HepG2 (cell line): Measurements from ENCODE around the gene VEZT. TPM values are rescaled to one million over a fixed set of nuclear protein-coding genes. Genes with fewer than 3 reads are reported as not detected.
"Not testable (repeated sequence)": the region's sequence is repeated elsewhere in the genome, so short reads cannot be mapped to it uniquely, and the experiment has no call there.

Experiments used
- ATAC-seq: fragments of 200-7000 bp; cut with Tn5 transposase; 3 replicates; pipeline ENCODE4 v1.9.1; 2020; ENCODE audit warnings: mild to moderate bottlenecking, moderate library complexity
- BruUV-seq: library from RNA; stranded (reverse); fragments of 400-500 nt; replicated peaks from 2 replicates; lab custom pipeline; 2021; lab: Mats Ljungman, UMichigan
- CTCF ChIA-PET: fragments of 300-600 bp; formaldehyde crosslinking; extraction: SDS; loops from one replicate; lab custom pipeline; 2021; ENCODE audit warnings: low total read pairs, inconsistent platforms, low intra/inter-chr PET ratio; lab: Yijun Ruan, JAX
- POLR2A ChIA-PET: fragments of 350-600 bp; sonication (Branson Sonifier 250); formaldehyde crosslinking; loops from one replicate; lab custom pipeline; 2020; ENCODE audit warnings: antibody characterized with exemption, inconsistent platforms; lab: Yijun Ruan, JAX
- DNase-seq: peaks from one replicate; pipeline ENCODE4 v3.0.0-alpha.2; 2015; ENCODE audit warnings: low spot score
- FAIRE-seq: peaks from 3 replicates; lab custom pipeline; 2011; peaks lifted over from hg19 to GRCh38; lab: Jason Lieb, UNC
- H2AFZ ChIP-seq: one replicate; pipeline ENCODE4 v1.6.1; 2011; ENCODE audit warnings: low read length, inconsistent platforms
- H3K27ac ChIP-seq: fragments of 300-600 bp; 3 replicates; pipeline ENCODE4 v1.8.0; 2011; ENCODE audit warnings: mixed run types, mild to moderate bottlenecking, mixed read lengths, low read length, inconsistent platforms; ENCODE audit not compliant: insufficient read depth; ENCODE audit errors: extremely low read length
- H3K27me3 ChIP-seq, 2 experiments: fragments of 200-600 bp in 1 of 2; 2 replicates in 1 of 2; 3 replicates in 1 of 2; pipeline versions ENCODE4 v1.6.0 to v1.8.0; 2011; ENCODE audit warnings: low read length in 2 of 2, mild to moderate bottlenecking in 2 of 2, moderate library complexity in 2 of 2, inconsistent platforms in 1 of 2; ENCODE audit not compliant: insufficient read depth in 2 of 2, control insufficient read depth in 1 of 2
- H3K36me3 ChIP-seq, 2 experiments: fragments of 200-600 bp in 1 of 2; replicated peaks in 1 of 2; 2 replicates in 1 of 2; 3 replicates in 1 of 2; pipeline versions ENCODE4 v1.5.1 to v1.8.0; 2011; ENCODE audit warnings: low read length in 2 of 2, inconsistent platforms in 1 of 2; ENCODE audit not compliant: insufficient read depth in 2 of 2, control insufficient read depth in 1 of 2
- H3K4me1 ChIP-seq: 2 replicates; pipeline ENCODE4 v1.5.1; 2012; ENCODE audit warnings: low read length, inconsistent platforms; ENCODE audit not compliant: insufficient read depth
- H3K4me2 ChIP-seq: 2 replicates; pipeline ENCODE4 v1.6.0; 2011; ENCODE audit warnings: low read depth, low read length, inconsistent platforms
- H3K4me3 ChIP-seq, 3 experiments: fragments of 200-600 bp in 1 of 3; sonication (generic), shearing (Covaris generic) in 1 of 3; replicated peaks in 1 of 3; 2 replicates each; pipeline ENCODE4 v1.5.1; 2011 to 2016; ENCODE audit warnings: low read length in 3 of 3, inconsistent platforms in 2 of 3, low read depth in 2 of 3, mild to moderate bottlenecking in 2 of 3, control low read depth in 1 of 3, mixed read lengths in 1 of 3; ENCODE audit not compliant: insufficient read depth in 1 of 3
- H3K79me2 ChIP-seq: one replicate; pipeline ENCODE4 v1.6.1; 2011; ENCODE audit warnings: low read length, inconsistent platforms; ENCODE audit not compliant: insufficient read depth
- H3K9ac ChIP-seq: 2 replicates; pipeline ENCODE4 v1.6.0; 2011; ENCODE audit warnings: mild to moderate bottlenecking, low read depth, low read length, inconsistent platforms; ENCODE audit not compliant: insufficient read depth
- H3K9me3 ChIP-seq: 2 replicates; pipeline ENCODE4 v1.5.1; 2012; ENCODE audit warnings: mild to moderate bottlenecking, low read length
- H4K20me1 ChIP-seq: 2 replicates; pipeline ENCODE4 v1.6.0; 2011; ENCODE audit warnings: inconsistent platforms, mild to moderate bottlenecking, low read length, moderate library complexity; ENCODE audit not compliant: insufficient read depth
- CEBPG ChIP-seq: IDR thresholded peaks from 2 replicates; pipeline ENCODE4 v1.6.1; 2016
- HNF1B ChIP-seq: sonication (generic); formaldehyde crosslinking; IDR thresholded peaks from 2 replicates; pipeline ENCODE4 v1.5.1; 2020; ENCODE audit warnings: mild to moderate bottlenecking, moderate library complexity, missing genetic modification reagents
- RXRB ChIP-seq: IDR thresholded peaks from 2 replicates; pipeline ENCODE4 v1.6.1; 2016; ENCODE audit warnings: borderline replicate concordance, missing genetic modification reagents, missing compliant biosample characterization
- ZGPAT ChIP-seq: IDR thresholded peaks from 2 replicates; pipeline ENCODE4 v1.6.1; 2016; ENCODE audit warnings: mild to moderate bottlenecking
- ZMAT3 ChIP-seq: sonication (generic); formaldehyde crosslinking; conservative IDR thresholded peaks from 2 replicates; pipeline ENCODE4 v1.7.0; 2021; ENCODE audit warnings: missing genetic modification reagents
- ZNF101 ChIP-seq: sonication (generic); formaldehyde crosslinking; IDR thresholded peaks from 2 replicates; pipeline ENCODE4 v1.4.0; 2020; ENCODE audit warnings: mild to moderate bottlenecking, low read depth, missing genetic modification reagents, borderline replicate concordance
- ZNF552 ChIP-seq: sonication (generic); formaldehyde crosslinking; IDR thresholded peaks from 2 replicates; pipeline ENCODE4 v1.9.0; 2022; ENCODE audit warnings: missing genetic modification reagents, mild to moderate bottlenecking, borderline replicate concordance
- WGBS: methylation state at CpG from one replicate; pipeline ENCODE4 v1.1.6; 2017; ENCODE audit warnings: low lambda C conversion rate; 5-methylcytosine and 5-hydroxymethylcytosine counted together
- in situ Hi-C: cut with HindIII; loops from 2 replicates; pipeline ENCODE4 v1.10.0; 2017; ENCODE audit warnings: low pct_unique_long_range_greater_than_20kb; ENCODE audit not compliant: extremely low pct_ligation_motif_present
- intact Hi-C: fragments of 100-400 bp; cut with micrococcal nuclease; formaldehyde crosslinking; loops from one replicate; pipeline ENCODE4 v1.10.0; 2022; ENCODE audit not compliant: unreplicated experiment
- polyA plus RNA-seq, 8 experiments: library from polyadenylated mRNA; depleted of rRNA in 3 of 8; stranded (reverse) in 7 of 8; unstranded in 1 of 8; fragments of >200 nt; fragmentation: Illumina TruSeq in 4 of 8; extraction: Trizol in 4 of 8; gene quantifications; 2 replicates each; pipeline versions ENCODE4 v1.2.1 to v1.2.3, GENCODE V29; 2011 to 2016; ENCODE audit warnings: low read depth in 4 of 8, missing spikeins in 1 of 8, mixed read lengths in 1 of 8; ENCODE audit not compliant: insufficient read depth in 1 of 8
- total RNA-seq, 5 experiments: library from RNA; depleted of rRNA; stranded (reverse); fragments of >200 nt; fragmentation: Illumina TruSeq; extraction: Trizol; gene quantifications; 2 replicates each; pipeline ENCODE4 v1.2.3, GENCODE V29; 2016; ENCODE audit warnings: low read depth in 1 of 5

VEZT gene
- total and polyA plus RNA-seq, 2 of the 13 experiments (the other 11 are each of a cell fraction or from before 2014, with no cell fraction given), result 35.5 to 51.6 TPM

- peak; percentile 75 for ATAC-seq
Observed at GRCh38 chr12:95230313-95230712, 12.7 kb downstream of the VEZT start.

GRCh38 chr12:95231190-95231589 is 13.6 kb downstream of the VEZT start:
- H3K4me1 ChIP-seq, result peaks cover 31% of the 10 kb centered on the region
- H3K27ac ChIP-seq, result no peak overlapping the region
- WGBS, result 90% methylated on average over 2 of the region's 2 CpGs
- H3K9ac ChIP-seq, result no peak overlapping the region
- 0 out of 2 replicates have a peak, but pooled peaks cover 2% of the 10 kb centered on the region for H4K20me1 ChIP-seq
- H3K4me2 ChIP-seq, result no peak overlapping the region
- in situ Hi-C loops, result no loop called here
- FAIRE-seq (no peak), DNase-seq (no peak), ATAC-seq (no peak)
- H2AFZ ChIP-seq, result no peak overlapping the region
- intact Hi-C loops, result no loop called here
- H3K79me2 ChIP-seq, result peaks cover 64% of the 10 kb centered on the region
- TF ChIP-seq ZNF101 (no peak), ZGPAT (CRISPR knock-in tag) (no peak), ZNF552 (CRISPR knock-in tag) (no peak), HNF1B (CRISPR knock-in tag) (no peak), RXRB (CRISPR knock-in tag) (no peak)
- peaks cover 0 to 1% of the 10 kb centered on the region in 2 experiments; a peak in 1 of 5 replicates for H3K36me3 ChIP-seq
- no peaks in the 10 kb centered on the region for H3K9me3 ChIP-seq
- ChIA-PET POLR2A (no interaction called here), CTCF (no interaction called here)
- BruUV-seq, result no TSS peak
- H3K4me3 ChIP-seq, result no peak overlapping the region
- H3K27me3 ChIP-seq, result no peaks in the 10 kb centered on the region

More at GRCh38 chr12:95230313-95230712, 12.7 kb downstream of the VEZT start:
- Histone ChIP-seq H3K9ac (no peak overlapping the region), H3K4me1 (peaks cover 31% of the 10 kb centered on the region), H3K79me2 (peaks cover 66% of the 10 kb centered on the region), H2AFZ (no peak overlapping the region), H3K27me3 (no peaks in the 10 kb centered on the region), H3K4me2 (no peak overlapping the region), H3K27ac (peak overlapping the region; percentile 33), H4K20me1 (0 out of 2 replicates have a peak, but pooled peaks cover 2% of the 10 kb centered on the region), H3K4me3 (no peak overlapping the region), H3K9me3 (no peaks in the 10 kb centered on the region), H3K36me3 (peaks cover 0 to 1% of the 10 kb centered on the region in 2 experiments; a peak in 1 of 5 replicates)
- DNase-seq, result peak; percentile 56
- intact Hi-C loops, result no loop called here
- ChIA-PET POLR2A (no interaction called here), CTCF (no interaction called here)
- no TSS peak for BruUV-seq
- TF ChIP-seq CEBPG (0 out of 2 replicates have a peak, but pooled peaks have one; percentile 15), ZMAT3 (CRISPR knock-in tag) (no peak)
- in situ Hi-C loops, result no loop called here
- FAIRE-seq, result no peak

- WGBS, result 97% methylated on average over 14 of the region's 14 CpGs
- FAIRE-seq, DNase-seq, in situ Hi-C loops, H3K27me3 ChIP-seq, H3K9ac ChIP-seq, H2AFZ ChIP-seq, ATAC-seq, H3K27ac ChIP-seq, POLR2A ChIA-PET, intact Hi-C loops, H3K4me3 ChIP-seq, BruUV-seq, H4K20me1 ChIP-seq, H3K9me3 ChIP-seq, H3K4me2 ChIP-seq, H3K36me3 ChIP-seq, CTCF ChIA-PET: not testable (repeated sequence)
- H3K79me2 ChIP-seq, result peaks cover 65% of the 10 kb centered on the region
- peaks cover 48% of the 10 kb centered on the region for H3K4me1 ChIP-seq
Observed at GRCh38 chr12:95234187-95234586, 16.6 kb downstream of the VEZT start.
